Measurements from ENCODE around the gene ZNF444.

Gene ZNF444

GRCh38 chr19:56137405-56137804 is 3.7 kb upstream of the ZNF444 start:
- no peaks in the 10 kb centered on the region for H3K9me3 ChIP-seq (ENCODE audit: control insufficient read depth, low read length)
- WGBS, 2 experiments (ENCODE audit: insufficient coverage in 2 of 2) = 87 to 89% methylated on average over 4 to 6 of the region's 6 CpGs

GRCh38 chr19:56138069-56138468 is 3.0 kb upstream of the ZNF444 start:
- Histone ChIP-seq H3K4me3 (ENCODE audit: extremely low read depth, insufficient read depth, low read length, poor library complexity, severe bottlenecking) (no peak overlapping the region), H3K27ac (ENCODE audit: low read depth, low read length, severe bottlenecking) (no peak overlapping the region), H3K36me3 (ENCODE audit: control insufficient read depth, insufficient read depth, low read length) (peaks cover 1% of the 10 kb centered on the region), H3K9me3 (ENCODE audit: control insufficient read depth, low read length) (no peaks in the 10 kb centered on the region), H3K4me1 (ENCODE audit: control insufficient read depth, insufficient read depth, low read length, poor library complexity, severe bottlenecking) (peaks cover 3% of the 10 kb centered on the region)
- WGBS, 2 experiments (ENCODE audit: insufficient coverage in 2 of 2) = 80 to 100% methylated on average over 1 to 2 of the region's 3 CpGs

More at GRCh38 chr19:56137405-56137804, 3.7 kb upstream of the ZNF444 start:
- Histone ChIP-seq H3K36me3 (ENCODE audit: control insufficient read depth, insufficient read depth, low read length) (no peaks in the 10 kb centered on the region), H3K4me3 (ENCODE audit: extremely low read depth, insufficient read depth, low read length, poor library complexity, severe bottlenecking) (no peak overlapping the region), H3K4me1 (ENCODE audit: control insufficient read depth, insufficient read depth, low read length, poor library complexity, severe bottlenecking) (peaks cover 3% of the 10 kb centered on the region), H3K27ac (ENCODE audit: low read depth, low read length, severe bottlenecking) (no peak overlapping the region)

DNA sequence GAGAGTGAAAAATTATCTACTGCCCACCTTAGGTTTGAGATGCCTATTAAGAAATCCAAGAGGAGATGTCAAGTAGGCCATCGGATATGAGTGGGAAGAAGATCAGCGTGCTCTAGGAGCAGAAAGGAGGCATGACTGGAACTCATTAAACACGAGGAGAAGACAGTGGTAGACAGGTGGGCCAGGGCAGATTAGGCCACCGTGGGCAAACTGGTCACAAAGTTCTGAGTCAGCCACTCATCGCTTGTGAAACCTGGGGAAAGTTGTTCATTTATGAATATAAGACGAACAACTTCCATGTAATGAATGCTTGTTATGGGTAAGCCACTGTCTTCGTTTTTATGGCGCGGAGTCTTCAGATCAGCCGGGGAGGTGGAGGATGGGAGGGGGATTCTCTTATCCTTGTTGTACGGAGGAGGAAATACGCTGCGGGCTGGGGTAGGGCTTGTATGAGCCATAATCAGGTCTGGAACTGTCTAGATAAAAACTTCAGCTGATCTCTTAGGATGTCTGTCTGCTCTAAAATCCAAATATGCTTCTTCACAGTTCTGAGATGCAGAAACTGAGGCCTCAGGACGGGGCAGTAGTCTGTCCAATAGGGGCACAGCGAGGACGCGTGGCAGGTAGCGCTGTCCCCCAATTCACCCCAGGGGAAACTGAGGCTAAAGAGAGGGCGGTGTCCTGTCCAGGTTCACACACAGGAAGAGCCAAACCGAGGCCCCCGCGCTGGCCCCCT is 1.1 kb upstream of the ZNF444 start:
- 51 to 59% methylated on average over 17 to 22 of the region's 22 CpGs for WGBS, 2 experiments (ENCODE audit: insufficient coverage in 2 of 2)
- Histone ChIP-seq H3K36me3 (ENCODE audit: control insufficient read depth, insufficient read depth, low read length) (peaks cover 8% of the 10 kb centered on the region), H3K9me3 (ENCODE audit: control insufficient read depth, low read length) (no peaks in the 10 kb centered on the region), H3K4me1 (ENCODE audit: control insufficient read depth, insufficient read depth, low read length, poor library complexity, severe bottlenecking) (peaks cover 3% of the 10 kb centered on the region), H3K27ac (ENCODE audit: low read depth, low read length, severe bottlenecking) (peak overlapping the region; percentile 89), H3K4me3 (ENCODE audit: extremely low read depth, insufficient read depth, low read length, poor library complexity, severe bottlenecking) (peak overlapping the region; percentile 63)

- Histone ChIP-seq H3K9me3 (ENCODE audit: control insufficient read depth, low read length) (no peaks in the 10 kb centered on the region), H3K27ac (ENCODE audit: low read depth, low read length, severe bottlenecking) (no peak overlapping the region), H3K4me1 (ENCODE audit: control insufficient read depth, insufficient read depth, low read length, poor library complexity, severe bottlenecking) (peaks cover 3% of the 10 kb centered on the region), H3K4me3 (ENCODE audit: extremely low read depth, insufficient read depth, low read length, poor library complexity, severe bottlenecking) (peak overlapping the region; percentile 63), H3K36me3 (ENCODE audit: control insufficient read depth, insufficient read depth, low read length) (peaks cover 20% of the 10 kb centered on the region)
- WGBS, 2 experiments (ENCODE audit: insufficient coverage in 2 of 2) = 38 to 53% methylated on average over 17 of the region's 26 CpGs
Measured at GRCh38 chr19:56141417-56141993, 418 bp downstream of the ZNF444 start.

DNA sequence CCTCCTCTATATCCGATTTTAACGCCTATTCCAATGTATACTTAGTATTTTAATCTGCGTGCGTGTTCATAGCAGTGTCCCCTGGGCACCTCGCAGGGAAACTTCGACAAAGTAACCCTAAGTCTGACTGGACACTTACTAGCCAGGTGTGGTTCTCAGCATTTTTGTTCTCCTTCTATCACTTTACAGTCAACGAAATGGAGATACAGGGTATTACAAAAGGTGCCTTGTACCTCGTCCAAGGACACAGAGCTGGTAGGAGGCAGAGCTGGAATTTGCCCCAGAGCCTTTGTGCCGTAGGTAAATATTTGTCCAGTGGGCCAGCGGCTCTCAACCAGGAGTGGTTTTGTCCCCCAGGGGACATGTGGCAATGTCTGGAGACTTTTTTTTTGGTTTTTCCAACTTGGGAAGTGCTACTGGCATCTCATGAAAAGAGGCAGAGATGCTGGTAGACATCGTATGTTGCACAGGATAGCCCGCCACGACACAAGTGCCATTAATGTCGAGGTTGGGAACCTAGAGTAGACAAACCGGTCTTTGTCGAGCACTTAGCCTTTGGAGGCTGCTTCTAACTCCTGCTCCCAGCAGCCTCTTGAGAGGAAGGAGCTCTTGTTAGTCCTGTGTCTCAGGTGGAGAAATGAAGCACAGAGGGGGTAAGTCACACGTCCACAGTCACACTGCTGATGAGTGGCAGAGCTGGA is 1.1 kb downstream of the ZNF444 start:
- Histone ChIP-seq H3K27ac (ENCODE audit: low read depth, low read length, severe bottlenecking) (no peak overlapping the region), H3K4me3 (ENCODE audit: extremely low read depth, insufficient read depth, low read length, poor library complexity, severe bottlenecking) (peak overlapping the region; percentile 63), H3K9me3 (ENCODE audit: control insufficient read depth, low read length) (no peaks in the 10 kb centered on the region), H3K4me1 (ENCODE audit: control insufficient read depth, insufficient read depth, low read length, poor library complexity, severe bottlenecking) (peaks cover 3% of the 10 kb centered on the region), H3K36me3 (ENCODE audit: control insufficient read depth, insufficient read depth, low read length) (peaks cover 24% of the 10 kb centered on the region)
- 89 to 94% methylated on average over 15 to 17 of the region's 17 CpGs for WGBS, 2 experiments (ENCODE audit: insufficient coverage in 2 of 2)

- H3K4me3 ChIP-seq (ENCODE audit: extremely low read depth, insufficient read depth, low read length, poor library complexity, severe bottlenecking) = no peak overlapping the region
- no peaks in the 10 kb centered on the region for H3K9me3 ChIP-seq (ENCODE audit: control insufficient read depth, low read length)
- peaks cover 3% of the 10 kb centered on the region for H3K4me1 ChIP-seq (ENCODE audit: control insufficient read depth, insufficient read depth, low read length, poor library complexity, severe bottlenecking)
- WGBS, 2 experiments (ENCODE audit: insufficient coverage in 2 of 2) = 95 to 100% methylated on average over 3 to 4 of the region's 4 CpGs
- no peak overlapping the region for H3K27ac ChIP-seq (ENCODE audit: low read depth, low read length, severe bottlenecking)
- peaks cover 31% of the 10 kb centered on the region for H3K36me3 ChIP-seq (ENCODE audit: control insufficient read depth, insufficient read depth, low read length)
Measured at GRCh38 chr19:56142897-56143434, 1.9 kb downstream of the ZNF444 start.

- peaks cover 44% of the 10 kb centered on the region for H3K36me3 ChIP-seq (ENCODE audit: control insufficient read depth, insufficient read depth, low read length)
- no peak overlapping the region for H3K4me3 ChIP-seq (ENCODE audit: extremely low read depth, insufficient read depth, low read length, poor library complexity, severe bottlenecking)
- no peaks in the 10 kb centered on the region for H3K9me3 ChIP-seq (ENCODE audit: control insufficient read depth, low read length)
- WGBS, 2 experiments (ENCODE audit: insufficient coverage in 2 of 2) = 79 to 98% methylated on average over 4 to 5 of the region's 6 CpGs
- peaks cover 3% of the 10 kb centered on the region for H3K4me1 ChIP-seq (ENCODE audit: control insufficient read depth, insufficient read depth, low read length, poor library complexity, severe bottlenecking)
- H3K27ac ChIP-seq (ENCODE audit: low read depth, low read length, severe bottlenecking) = no peak overlapping the region
Measured at GRCh38 chr19:56144376-56144775, 3.3 kb downstream of the ZNF444 start.

DNA sequence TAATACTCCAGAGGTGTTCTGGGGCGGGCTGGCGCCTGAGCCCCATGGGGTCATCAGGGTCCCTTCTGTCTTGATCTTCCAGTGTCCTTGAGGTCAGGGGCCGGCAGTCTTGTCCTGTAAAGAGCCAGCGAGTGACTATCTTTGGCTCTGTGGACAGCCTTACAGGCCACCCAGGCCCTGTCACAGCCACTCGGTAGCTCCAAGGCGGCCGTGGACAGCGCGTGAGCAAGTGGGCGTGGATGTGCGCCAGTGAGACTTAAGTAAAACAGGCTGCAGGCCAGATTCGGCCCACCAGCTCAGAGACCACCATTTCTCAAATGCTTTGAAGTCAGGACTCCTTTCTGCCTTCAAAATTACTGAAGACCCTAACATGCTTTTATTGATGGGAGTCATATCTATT is 3.7 kb downstream of the ZNF444 start:
- no peak overlapping the region for H3K27ac ChIP-seq (ENCODE audit: low read depth, low read length, severe bottlenecking)
- 91 to 95% methylated on average over 8 to 12 of the region's 12 CpGs for WGBS, 2 experiments (ENCODE audit: insufficient coverage in 2 of 2)
- H3K4me1 ChIP-seq (ENCODE audit: control insufficient read depth, insufficient read depth, low read length, poor library complexity, severe bottlenecking) = peaks cover 3% of the 10 kb centered on the region
- H3K9me3 ChIP-seq (ENCODE audit: control insufficient read depth, low read length) = no peaks in the 10 kb centered on the region
- H3K36me3 ChIP-seq (ENCODE audit: control insufficient read depth, insufficient read depth, low read length) = peaks cover 48% of the 10 kb centered on the region
- no peak overlapping the region for H3K4me3 ChIP-seq (ENCODE audit: extremely low read depth, insufficient read depth, low read length, poor library complexity, severe bottlenecking)

- Histone ChIP-seq H3K36me3 (ENCODE audit: control insufficient read depth, insufficient read depth, low read length) (peaks cover 51% of the 10 kb centered on the region), H3K27ac (ENCODE audit: low read depth, low read length, severe bottlenecking) (no peak overlapping the region), H3K9me3 (ENCODE audit: control insufficient read depth, low read length) (no peaks in the 10 kb centered on the region), H3K4me3 (ENCODE audit: extremely low read depth, insufficient read depth, low read length, poor library complexity, severe bottlenecking) (no peak overlapping the region), H3K4me1 (ENCODE audit: control insufficient read depth, insufficient read depth, low read length, poor library complexity, severe bottlenecking) (no peaks in the 10 kb centered on the region)
- WGBS, 2 experiments (ENCODE audit: insufficient coverage in 2 of 2) = 93 to 100% methylated on average over 9 to 10 of the region's 10 CpGs
Measured at GRCh38 chr19:56145698-56146097, 4.6 kb downstream of the ZNF444 start.

- no peaks in the 10 kb centered on the region for H3K9me3 ChIP-seq (ENCODE audit: control insufficient read depth, low read length)
- no peak overlapping the region for H3K27ac ChIP-seq (ENCODE audit: low read depth, low read length, severe bottlenecking)
Measured at GRCh38 chr19:56146904-56147303, 5.8 kb downstream of the ZNF444 start.

More at GRCh38 chr19:56146904-56147303, 5.8 kb downstream of the ZNF444 start:
- Histone ChIP-seq H3K4me1 (ENCODE audit: control insufficient read depth, insufficient read depth, low read length, poor library complexity, severe bottlenecking) (no peaks in the 10 kb centered on the region), H3K36me3 (ENCODE audit: control insufficient read depth, insufficient read depth, low read length) (peaks cover 51% of the 10 kb centered on the region), H3K4me3 (ENCODE audit: extremely low read depth, insufficient read depth, low read length, poor library complexity, severe bottlenecking) (no peak overlapping the region)
- 98 to 99% methylated on average over 23 to 29 of the region's 31 CpGs for WGBS, 2 experiments (ENCODE audit: insufficient coverage in 2 of 2)
